ENCODE data around the gene GRIN2A.
"Not testable (repeated sequence)": the region's sequence is repeated elsewhere in the genome, so short reads cannot be mapped to it uniquely, and the experiment has no call there.

Gene GRIN2A

GRCh38 chr16:9913604-9914326, 268.5 kb downstream of the GRIN2A start:
- H3K4me3 Mint-ChIP-seq: no peak overlapping the region
- no peaks in the 10 kb centered on the region for H3K4me1 Mint-ChIP-seq (ENCODE audit: low read depth)
- H3K27ac Mint-ChIP-seq: no peak overlapping the region
- no peaks in the 10 kb centered on the region for H3K36me3 Mint-ChIP-seq (ENCODE audit: low read depth)
- H3K27me3 Mint-ChIP-seq (ENCODE audit: low read depth): no peaks in the 10 kb centered on the region
- H3K9me3 Mint-ChIP-seq: no peaks in the 10 kb centered on the region

- Mint-ChIP-seq H3K9me3 (peaks cover under 1% of the 10 kb centered on the region), H3K36me3 (ENCODE audit: low read depth) (no peaks in the 10 kb centered on the region), H3K27me3 (ENCODE audit: low read depth) (no peaks in the 10 kb centered on the region), H3K27ac (no peak overlapping the region), H3K4me1 (ENCODE audit: low read depth) (no peaks in the 10 kb centered on the region), H3K4me3 (no peak overlapping the region)
Observed at GRCh38 chr16:9911989-9912388, 270.2 kb downstream of the GRIN2A start.

- Mint-ChIP-seq H3K9me3 (peaks cover 3% of the 10 kb centered on the region), H3K4me1 (ENCODE audit: low read depth) (no peaks in the 10 kb centered on the region), H3K27me3 (ENCODE audit: low read depth) (no peaks in the 10 kb centered on the region), H3K27ac (no peak overlapping the region), H3K4me3 (no peak overlapping the region), H3K36me3 (ENCODE audit: low read depth) (no peaks in the 10 kb centered on the region)
Observed at GRCh38 chr16:9911231-9911630, 271.0 kb downstream of the GRIN2A start.

GRCh38 chr16:9909072-9909825, 273.0 kb downstream of the GRIN2A start:
- H3K4me1 Mint-ChIP-seq (ENCODE audit: low read depth): no peaks in the 10 kb centered on the region

GRCh38 chr16:9908613-9909012, 273.6 kb downstream of the GRIN2A start:
- Mint-ChIP-seq H3K27ac (no peak overlapping the region), H3K36me3 (ENCODE audit: low read depth) (no peaks in the 10 kb centered on the region), H3K4me3 (no peak overlapping the region), H3K27me3 (ENCODE audit: low read depth) (no peaks in the 10 kb centered on the region), H3K4me1 (ENCODE audit: low read depth) (no peaks in the 10 kb centered on the region), H3K9me3 (peaks cover 4% of the 10 kb centered on the region)

More at GRCh38 chr16:9909072-9909825, 273.0 kb downstream of the GRIN2A start:
- no peak overlapping the region for H3K27ac Mint-ChIP-seq
- no peaks in the 10 kb centered on the region for H3K36me3 Mint-ChIP-seq (ENCODE audit: low read depth)
- H3K4me3 Mint-ChIP-seq: no peak overlapping the region
- H3K27me3 Mint-ChIP-seq (ENCODE audit: low read depth): no peaks in the 10 kb centered on the region
- H3K9me3 Mint-ChIP-seq: peaks cover 3% of the 10 kb centered on the region

GRCh38 chr16:9907752-9908151, 274.5 kb downstream of the GRIN2A start:
- H3K9me3 Mint-ChIP-seq: peaks cover 7% of the 10 kb centered on the region
- no peaks in the 10 kb centered on the region for H3K27me3 Mint-ChIP-seq (ENCODE audit: low read depth)

GRCh38 chr16:9906218-9906617, 276.0 kb downstream of the GRIN2A start:
- H3K4me1 Mint-ChIP-seq (ENCODE audit: low read depth): no peaks in the 10 kb centered on the region
- H3K27ac Mint-ChIP-seq: no peak overlapping the region
- no peak overlapping the region for H3K4me3 Mint-ChIP-seq
- no peaks in the 10 kb centered on the region for H3K27me3 Mint-ChIP-seq (ENCODE audit: low read depth)
- H3K9me3 Mint-ChIP-seq: peaks cover 7% of the 10 kb centered on the region
- H3K36me3 Mint-ChIP-seq (ENCODE audit: low read depth): no peaks in the 10 kb centered on the region

More at GRCh38 chr16:9907752-9908151, 274.5 kb downstream of the GRIN2A start:
- H3K4me3 Mint-ChIP-seq: no peak overlapping the region
- H3K36me3 Mint-ChIP-seq (ENCODE audit: low read depth): no peaks in the 10 kb centered on the region
- H3K27ac Mint-ChIP-seq: no peak overlapping the region
- no peaks in the 10 kb centered on the region for H3K4me1 Mint-ChIP-seq (ENCODE audit: low read depth)

GRCh38 chr16:9904526-9904925, 277.7 kb downstream of the GRIN2A start:
- Mint-ChIP-seq H3K4me3 (no peak overlapping the region), H3K27me3 (ENCODE audit: low read depth) (no peaks in the 10 kb centered on the region), H3K4me1 (ENCODE audit: low read depth) (no peaks in the 10 kb centered on the region), H3K36me3 (ENCODE audit: low read depth) (no peaks in the 10 kb centered on the region), H3K27ac (no peak overlapping the region), H3K9me3 (peaks cover 7% of the 10 kb centered on the region)

- Mint-ChIP-seq H3K27ac (no peak overlapping the region), H3K4me1 (ENCODE audit: low read depth) (no peaks in the 10 kb centered on the region), H3K9me3 (peaks cover 4% of the 10 kb centered on the region), H3K36me3 (ENCODE audit: low read depth) (no peaks in the 10 kb centered on the region), H3K4me3 (no peak overlapping the region), H3K27me3 (ENCODE audit: low read depth) (no peaks in the 10 kb centered on the region)
Observed at GRCh38 chr16:9900576-9900975, 281.7 kb downstream of the GRIN2A start.

GRCh38 chr16:9898555-9898954, 283.7 kb downstream of the GRIN2A start:
- no peak overlapping the region for H3K4me3 Mint-ChIP-seq
- H3K9me3 Mint-ChIP-seq: peaks cover 3% of the 10 kb centered on the region
- H3K27me3 Mint-ChIP-seq (ENCODE audit: low read depth): no peaks in the 10 kb centered on the region
- no peak overlapping the region for H3K27ac Mint-ChIP-seq
- no peaks in the 10 kb centered on the region for H3K36me3 Mint-ChIP-seq (ENCODE audit: low read depth)
- H3K4me1 Mint-ChIP-seq (ENCODE audit: low read depth): no peaks in the 10 kb centered on the region

- Mint-ChIP-seq H3K36me3 (ENCODE audit: low read depth) (no peaks in the 10 kb centered on the region), H3K27ac (no peak overlapping the region), H3K4me3 (no peak overlapping the region), H3K27me3 (ENCODE audit: low read depth) (no peaks in the 10 kb centered on the region), H3K4me1 (ENCODE audit: low read depth) (no peaks in the 10 kb centered on the region), H3K9me3 (no peaks in the 10 kb centered on the region)
Observed at GRCh38 chr16:9898124-9898523, 284.1 kb downstream of the GRIN2A start.

- no peak overlapping the region for H3K27ac Mint-ChIP-seq
- no peaks in the 10 kb centered on the region for H3K27me3 Mint-ChIP-seq (ENCODE audit: low read depth)
- H3K36me3 Mint-ChIP-seq (ENCODE audit: low read depth): no peaks in the 10 kb centered on the region
- H3K4me3 Mint-ChIP-seq: no peak overlapping the region
- H3K9me3 Mint-ChIP-seq: peaks cover 4% of the 10 kb centered on the region
- no peaks in the 10 kb centered on the region for H3K4me1 Mint-ChIP-seq (ENCODE audit: low read depth)
Observed at GRCh38 chr16:9895817-9896216, 286.4 kb downstream of the GRIN2A start.

GRCh38 chr16:9885876-9886275, 296.4 kb downstream of the GRIN2A start:
- H3K9me3 Mint-ChIP-seq: no peaks in the 10 kb centered on the region
- no peak overlapping the region for H3K4me3 Mint-ChIP-seq
- no peak overlapping the region for H3K27ac Mint-ChIP-seq
- H3K4me1 Mint-ChIP-seq (ENCODE audit: low read depth): no peaks in the 10 kb centered on the region
- no peaks in the 10 kb centered on the region for H3K36me3 Mint-ChIP-seq (ENCODE audit: low read depth)
- no peaks in the 10 kb centered on the region for H3K27me3 Mint-ChIP-seq (ENCODE audit: low read depth)

- H3K4me3 Mint-ChIP-seq: no peak overlapping the region
- no peaks in the 10 kb centered on the region for H3K36me3 Mint-ChIP-seq (ENCODE audit: low read depth)
- H3K27me3 Mint-ChIP-seq (ENCODE audit: low read depth): no peaks in the 10 kb centered on the region
- no peaks in the 10 kb centered on the region for H3K9me3 Mint-ChIP-seq
- H3K27ac Mint-ChIP-seq: no peak overlapping the region
- H3K4me1 Mint-ChIP-seq (ENCODE audit: low read depth): no peaks in the 10 kb centered on the region
Observed at GRCh38 chr16:9885467-9885866, 296.8 kb downstream of the GRIN2A start.

- not testable (repeated sequence) for H3K4me1 Mint-ChIP-seq (ENCODE audit: low read depth); H3K27me3 Mint-ChIP-seq (ENCODE audit: low read depth); H3K4me3 Mint-ChIP-seq; H3K9me3 Mint-ChIP-seq; H3K27ac Mint-ChIP-seq; H3K36me3 Mint-ChIP-seq (ENCODE audit: low read depth)
Observed at GRCh38 chr16:9875981-9876380, 306.2 kb downstream of the GRIN2A start.
